Smooth muscle cell (in vitro differentiated cells): ENCODE measurements around the gene KCNQ1OT1. TPM values are rescaled to one million over a fixed set of nuclear protein-coding genes. Genes with fewer than 3 reads are reported as not detected.

Experiments used
- DNase-seq: peaks from one replicate; lab custom pipeline; 2025; ENCODE audit not compliant: unreplicated experiment; lab: John Stamatoyannopoulos, UW
- H2AFZ ChIP-seq: fragments of 200-600 bp; sonication (generic); 2 replicates; pipeline ENCODE4 v1.6.0; 2016; ENCODE audit warnings: antibody characterized with exemption, low read depth, mild to moderate bottlenecking
- H3F3A ChIP-seq: fragments of 200-600 bp; sonication (generic); 2 replicates; pipeline ENCODE4 v1.6.0; 2017; ENCODE audit warnings: antibody characterized with exemption, low read depth
- H3K27ac ChIP-seq: fragments of 200-600 bp; sonication (generic); 2 replicates; pipeline ENCODE4 v1.5.1; 2016; ENCODE audit warnings: low read depth, mild to moderate bottlenecking
- H3K27me3 ChIP-seq: fragments of 200-600 bp; sonication (generic); 2 replicates; pipeline ENCODE4 v1.6.1; 2016; ENCODE audit warnings: low read depth, mild to moderate bottlenecking
- H3K36me3 ChIP-seq: fragments of 200-600 bp; sonication (generic); 2 replicates; pipeline ENCODE4 v1.5.1; 2016; ENCODE audit warnings: low read depth
- H3K4me1 ChIP-seq: fragments of 200-600 bp; sonication (generic); 2 replicates; pipeline ENCODE4 v1.5.1; 2016; ENCODE audit warnings: low read depth
- H3K4me2 ChIP-seq: fragments of 200-600 bp; sonication (generic); 2 replicates; pipeline ENCODE4 v1.6.0; 2016; ENCODE audit warnings: mild to moderate bottlenecking
- H3K4me3 ChIP-seq: fragments of 200-600 bp; sonication (generic); 2 replicates; pipeline ENCODE4 v1.5.1; 2016; ENCODE audit warnings: mild to moderate bottlenecking
- H3K79me2 ChIP-seq: fragments of 200-600 bp; sonication (generic); 2 replicates; pipeline ENCODE4 v1.6.0; 2016; ENCODE audit warnings: low read depth, mild to moderate bottlenecking
- H3K9ac ChIP-seq: fragments of 200-600 bp; sonication (generic); 2 replicates; pipeline ENCODE4 v1.6.0; 2016; ENCODE audit warnings: low read depth
- H3K9me3 ChIP-seq: fragments of 200-600 bp; sonication (generic); replicated peaks from 2 replicates; pipeline ENCODE4 v1.5.1; 2016; ENCODE audit warnings: low read depth
- H4K20me1 ChIP-seq: fragments of 200-600 bp; sonication (generic); 2 replicates; pipeline ENCODE4 v1.6.0; 2016; ENCODE audit warnings: low read depth
- WGBS: methylation state at CpG from one replicate; pipeline ENCODE4 v1.1.7; 2016; ENCODE audit warnings: low lambda C conversion rate; 5-methylcytosine and 5-hydroxymethylcytosine counted together
- polyA plus RNA-seq: library from polyadenylated mRNA; unstranded; fragments of >200 nt; fragmentation: Nextera tagmentation; extraction: Ambion mirVana; gene quantifications from 2 replicates; pipeline ENCODE4 v1.2.1, GENCODE V29; 2016
- total RNA-seq: library from RNA; depleted of rRNA; stranded (reverse); fragments of >200 nt; gene quantifications from 2 replicates; pipeline ENCODE4 v1.2.3, GENCODE V29; 2014
- TF ChIP-seq, protein P1 (sequence below): fragments of 200-600 bp; sonication (generic); IDR thresholded peaks from 2 replicates; pipeline ENCODE4 v1.5.1; 2017; ENCODE audit warnings: borderline replicate concordance, mild to moderate bottlenecking, antibody characterized with exemption; ENCODE audit not compliant: insufficient read depth, poor library complexity, severe bottlenecking

Gene KCNQ1OT1
- total and polyA plus RNA-seq, 2 experiments from 2014 or later = 1.6 to 9.8 TPM

DNA sequence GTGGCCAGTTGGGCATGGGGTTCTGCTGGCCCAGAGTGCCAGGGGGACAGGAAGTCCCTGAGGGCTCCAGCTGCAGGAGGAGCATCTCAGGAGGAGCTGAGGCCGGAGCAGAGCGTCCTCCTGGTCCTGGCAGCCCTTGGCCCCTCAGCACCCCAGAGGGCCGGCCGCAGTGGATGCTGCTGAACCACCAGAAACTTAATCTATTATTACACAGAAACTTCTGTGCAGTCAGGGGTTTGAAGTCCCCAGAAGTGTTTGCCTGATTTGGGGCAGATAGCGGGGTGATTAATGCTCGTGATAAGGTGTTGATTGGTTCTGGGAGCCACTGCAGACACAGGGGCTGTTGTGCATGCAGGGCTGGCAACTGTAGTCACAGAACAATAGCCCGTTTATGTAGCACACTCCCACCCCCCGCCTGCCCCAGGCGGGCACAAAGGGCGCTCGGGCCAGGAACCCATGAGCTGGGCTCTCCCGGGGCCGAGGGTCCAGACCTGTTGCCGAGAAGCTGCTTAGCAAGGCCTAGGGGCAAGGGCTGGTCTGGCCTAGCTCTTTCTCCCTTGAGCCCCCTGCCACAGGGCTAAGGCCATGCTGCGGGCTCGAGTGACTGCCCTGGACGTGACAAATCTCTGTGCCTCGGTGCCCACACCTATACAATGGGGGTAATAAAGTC is 29.0 kb upstream of the KCNQ1OT1 start:
- Histone ChIP-seq H3K4me3 (no peak overlapping the region), H2AFZ (no peak overlapping the region), H3K79me2 (no peaks in the 10 kb centered on the region), H3K4me1 (no peaks in the 10 kb centered on the region), H3K9ac (no peak overlapping the region), H4K20me1 (no peaks in the 10 kb centered on the region), H3F3A (no peaks in the 10 kb centered on the region), H3K27me3 (no peaks in the 10 kb centered on the region), H3K36me3 (no peaks in the 10 kb centered on the region), H3K4me2 (no peak overlapping the region), H3K27ac (no peak overlapping the region), H3K9me3 (no peaks in the 10 kb centered on the region)
- WGBS = 71% methylated on average over 18 of the region's 18 CpGs
- no peak for DNase-seq
- TF ChIP-seq, protein P1, sequence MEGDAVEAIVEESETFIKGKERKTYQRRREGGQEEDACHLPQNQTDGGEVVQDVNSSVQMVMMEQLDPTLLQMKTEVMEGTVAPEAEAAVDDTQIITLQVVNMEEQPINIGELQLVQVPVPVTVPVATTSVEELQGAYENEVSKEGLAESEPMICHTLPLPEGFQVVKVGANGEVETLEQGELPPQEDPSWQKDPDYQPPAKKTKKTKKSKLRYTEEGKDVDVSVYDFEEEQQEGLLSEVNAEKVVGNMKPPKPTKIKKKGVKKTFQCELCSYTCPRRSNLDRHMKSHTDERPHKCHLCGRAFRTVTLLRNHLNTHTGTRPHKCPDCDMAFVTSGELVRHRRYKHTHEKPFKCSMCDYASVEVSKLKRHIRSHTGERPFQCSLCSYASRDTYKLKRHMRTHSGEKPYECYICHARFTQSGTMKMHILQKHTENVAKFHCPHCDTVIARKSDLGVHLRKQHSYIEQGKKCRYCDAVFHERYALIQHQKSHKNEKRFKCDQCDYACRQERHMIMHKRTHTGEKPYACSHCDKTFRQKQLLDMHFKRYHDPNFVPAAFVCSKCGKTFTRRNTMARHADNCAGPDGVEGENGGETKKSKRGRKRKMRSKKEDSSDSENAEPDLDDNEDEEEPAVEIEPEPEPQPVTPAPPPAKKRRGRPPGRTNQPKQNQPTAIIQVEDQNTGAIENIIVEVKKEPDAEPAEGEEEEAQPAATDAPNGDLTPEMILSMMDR = no peak

DNA sequence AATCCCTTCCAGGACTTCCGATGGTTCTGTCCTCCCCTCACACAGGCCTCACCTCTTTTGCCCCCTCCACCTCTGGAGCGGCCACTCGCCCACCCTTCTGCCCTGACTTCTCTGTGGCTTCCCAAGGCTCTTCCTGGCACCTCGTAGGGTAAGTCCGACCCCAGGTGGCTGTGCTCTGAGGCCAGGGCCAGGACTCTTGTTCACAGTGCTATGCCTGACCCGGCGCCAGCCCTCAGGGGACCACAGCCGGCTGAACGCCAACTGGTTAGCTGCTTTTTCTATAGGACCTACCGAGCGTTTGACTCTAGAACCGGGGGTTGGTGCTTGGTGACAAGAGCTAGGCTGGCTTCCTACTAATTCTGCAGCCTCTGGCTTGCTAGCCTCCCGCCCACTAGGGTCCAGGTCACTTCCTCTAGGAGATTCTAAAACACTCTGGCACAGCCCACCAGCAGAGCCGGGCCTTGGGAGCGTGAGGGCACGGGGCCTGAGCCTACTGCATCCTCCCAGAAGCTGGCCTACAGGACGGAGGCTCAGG is 28.4 kb upstream of the KCNQ1OT1 start:
- no peak for DNase-seq
- Histone ChIP-seq H3K9me3 (no peaks in the 10 kb centered on the region), H3K9ac (no peak overlapping the region), H3K27ac (no peak overlapping the region), H3K36me3 (no peaks in the 10 kb centered on the region), H3F3A (no peaks in the 10 kb centered on the region), H3K27me3 (no peaks in the 10 kb centered on the region), H3K4me2 (no peak overlapping the region), H3K4me3 (no peak overlapping the region), H3K4me1 (no peaks in the 10 kb centered on the region), H3K79me2 (no peaks in the 10 kb centered on the region), H4K20me1 (no peaks in the 10 kb centered on the region), H2AFZ (no peak overlapping the region)
- 84% methylated on average over 17 of the region's 17 CpGs for WGBS
- TF ChIP-seq, protein P1 = no peak

DNA sequence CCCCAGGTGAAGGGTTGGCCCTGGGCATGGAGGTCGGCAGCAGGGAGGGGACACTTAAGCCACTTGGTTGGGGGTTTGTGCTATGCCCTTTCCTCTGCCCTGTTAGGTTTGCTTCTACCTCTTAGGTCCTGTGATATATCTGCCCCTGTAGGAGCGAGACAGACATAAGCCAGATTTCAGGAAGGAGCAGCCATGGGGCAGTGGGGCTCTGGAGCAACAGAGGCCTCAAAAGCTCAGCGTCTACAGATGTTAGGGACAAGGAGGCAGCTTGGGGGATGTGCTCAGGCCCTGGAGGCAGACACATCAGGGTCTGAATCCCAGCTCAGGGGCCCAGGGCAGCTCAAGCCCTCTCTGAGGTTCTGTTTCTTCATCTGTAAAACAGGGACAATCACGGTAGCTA is 27.2 kb upstream of the KCNQ1OT1 start:
- 96% methylated on average over 4 of the region's 4 CpGs for WGBS
- no peak overlapping the region for H3K9ac ChIP-seq
- H3K4me3 ChIP-seq = no peak overlapping the region
- no peaks in the 10 kb centered on the region for H3K4me1 ChIP-seq
- H3K36me3 ChIP-seq = no peaks in the 10 kb centered on the region
- H3K27me3 ChIP-seq = no peaks in the 10 kb centered on the region
- no peaks in the 10 kb centered on the region for H3K79me2 ChIP-seq
- no peaks in the 10 kb centered on the region for H3K9me3 ChIP-seq
- no peaks in the 10 kb centered on the region for H4K20me1 ChIP-seq
- no peak overlapping the region for H3K4me2 ChIP-seq
- H2AFZ ChIP-seq = no peak overlapping the region
- TF ChIP-seq, protein P1 = no peak
- H3K27ac ChIP-seq = no peak overlapping the region
- no peaks in the 10 kb centered on the region for H3F3A ChIP-seq
- no peak for DNase-seq
